ENCODE data around the gene KIF21B. TPM values are rescaled to one million over a fixed set of nuclear protein-coding genes. Genes with fewer than 3 reads are reported as not detected.

The KIF21B gene
- total and polyA plus RNA-seq, 2 of the 4 experiments (the other 2 are of a cell fraction), result 0.36 to 0.55 TPM

DNA sequence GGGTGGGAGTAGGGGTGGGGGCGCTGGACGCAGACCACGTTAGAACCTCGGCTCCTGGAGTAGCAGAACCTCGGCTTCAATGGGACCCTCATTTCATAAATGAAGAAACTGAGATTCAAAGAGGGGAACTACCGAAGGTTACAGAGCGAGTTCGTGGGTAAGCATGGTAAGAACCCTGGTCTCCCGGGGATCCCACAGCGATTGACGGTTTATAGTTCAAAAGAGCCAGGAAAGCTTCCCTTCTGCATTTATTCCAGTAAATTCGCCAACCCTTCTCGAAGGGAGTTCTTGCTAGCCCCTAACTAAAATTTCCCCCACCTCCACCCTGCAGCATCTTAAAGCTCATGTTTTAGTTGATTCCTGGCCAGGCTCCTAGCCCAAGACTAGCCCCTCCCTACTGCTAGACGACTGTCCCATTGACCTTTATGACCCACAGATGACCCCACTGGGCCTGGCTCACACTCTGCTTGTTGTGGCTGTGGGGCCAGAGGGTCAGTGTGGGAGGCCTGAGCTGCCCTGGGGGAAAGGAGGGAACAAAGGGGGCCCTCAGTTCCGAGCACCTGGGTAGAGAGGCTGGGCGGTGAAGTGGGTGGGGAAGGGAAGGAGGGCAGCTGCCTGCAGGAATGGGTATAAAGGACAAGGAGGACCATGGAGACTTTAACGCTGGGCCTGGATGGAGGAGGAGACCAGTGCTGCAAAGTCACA is 558 bp upstream of the KIF21B start:
- Histone ChIP-seq H4K5ac (ENCODE audit: low read depth, low read length) (no peak overlapping the region), H2BK20ac (ENCODE audit: low read depth, low read length) (no peak overlapping the region), H3K14ac (replicated peaks; ENCODE audit: low read depth, low read length) (no peak overlapping the region), H3K4ac (ENCODE audit: low read depth, low read length) (no peak overlapping the region), H3K9me3 (ENCODE audit: control insufficient read depth, insufficient read depth, low read length) (no peaks in the 10 kb centered on the region), H2AFZ (replicated peaks; ENCODE audit: low read length, poor library complexity) (no peak overlapping the region), H3K4me3 (ENCODE audit: insufficient read depth, low read depth, low read length) (no peak overlapping the region), H3K27me3 (ENCODE audit: control insufficient read depth, insufficient read depth, low read length) (peaks cover 11% of the 10 kb centered on the region), H3K79me1 (ENCODE audit: low read depth in 1 of 2, low read length in 2 of 2) (no peaks in the 10 kb centered on the region), H3K9ac (ENCODE audit: low read depth, low read length) (no peak overlapping the region), H3K4me1 (ENCODE audit: control insufficient read depth, insufficient read depth, low read length) (peaks cover 5% of the 10 kb centered on the region), H3K4me2 (ENCODE audit: low read depth, low read length) (no peak overlapping the region), H3K56ac (ENCODE audit: extremely low read depth, insufficient read depth, low read length) (no peak overlapping the region), H2BK5ac (ENCODE audit: low read depth, low read length, poor library complexity, severe bottlenecking) (no peak overlapping the region), H4K8ac (ENCODE audit: low read depth in 2 of 2, low read length in 2 of 2) (no peak overlapping the region), H4K91ac (ENCODE audit: insufficient read depth, low read depth, low read length) (no peak overlapping the region), H3K9me1 (ENCODE audit: insufficient read depth, low read length) (peaks cover 3% of the 10 kb centered on the region; the same call in 1 of the 2 replicates), H3K18ac (ENCODE audit: low read depth, low read length) (no peak overlapping the region), H2BK15ac (ENCODE audit: low read depth, low read length) (no peak overlapping the region), H4K20me1 (ENCODE audit: insufficient read depth, low read length) (no peaks in the 10 kb centered on the region; the same call in 1 of the 2 replicates), H3K27ac (ENCODE audit: insufficient read depth, low read length) (no peak overlapping the region), H3K23ac (ENCODE audit: low read depth, low read length) (no peak overlapping the region), H2AK9ac (replicated peaks; ENCODE audit: low read depth, low read length, poor library complexity) (peak overlapping the region; percentile 47), H2AK5ac (ENCODE audit: low read depth, low read length) (no peak overlapping the region), H2BK120ac (ENCODE audit: low read depth, low read length) (no peak overlapping the region), H3K36me3 (ENCODE audit: control insufficient read depth, insufficient read depth, low read length) (no peaks in the 10 kb centered on the region)
- POLR2A ChIA-PET (ENCODE audit: unreplicated experiment), result no interaction called here
- in situ Hi-C loops (cut with MboI; ENCODE audit: low sequenced_read_pairs) (no loop called here), intact Hi-C loops (cut with micrococcal nuclease) (loop anchor here (10.0 kb wide), 1 partner anchor 139 kb away; no protein-coding TSS in a partner anchor), dilution Hi-C loops (cut with HindIII; ENCODE audit: low sequenced_read_pairs, unreplicated experiment) (no loop called here)
- TF ChIP-seq, protein P1, sequence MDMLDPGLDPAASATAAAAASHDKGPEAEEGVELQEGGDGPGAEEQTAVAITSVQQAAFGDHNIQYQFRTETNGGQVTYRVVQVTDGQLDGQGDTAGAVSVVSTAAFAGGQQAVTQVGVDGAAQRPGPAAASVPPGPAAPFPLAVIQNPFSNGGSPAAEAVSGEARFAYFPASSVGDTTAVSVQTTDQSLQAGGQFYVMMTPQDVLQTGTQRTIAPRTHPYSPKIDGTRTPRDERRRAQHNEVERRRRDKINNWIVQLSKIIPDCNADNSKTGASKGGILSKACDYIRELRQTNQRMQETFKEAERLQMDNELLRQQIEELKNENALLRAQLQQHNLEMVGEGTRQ (IDR thresholded peaks at IDR 0.05; ENCODE audit: low read depth, low read length), result no peak
- TF ChIP-seq FOS (IDR thresholded peaks at IDR 0.05; ENCODE audit: low read depth, low read length), result no peak
- no peak for TF ChIP-seq CHD1 (IDR thresholded peaks at IDR 0.05; ENCODE audit: low read depth, low read length)
- TF ChIP-seq, protein P2, sequence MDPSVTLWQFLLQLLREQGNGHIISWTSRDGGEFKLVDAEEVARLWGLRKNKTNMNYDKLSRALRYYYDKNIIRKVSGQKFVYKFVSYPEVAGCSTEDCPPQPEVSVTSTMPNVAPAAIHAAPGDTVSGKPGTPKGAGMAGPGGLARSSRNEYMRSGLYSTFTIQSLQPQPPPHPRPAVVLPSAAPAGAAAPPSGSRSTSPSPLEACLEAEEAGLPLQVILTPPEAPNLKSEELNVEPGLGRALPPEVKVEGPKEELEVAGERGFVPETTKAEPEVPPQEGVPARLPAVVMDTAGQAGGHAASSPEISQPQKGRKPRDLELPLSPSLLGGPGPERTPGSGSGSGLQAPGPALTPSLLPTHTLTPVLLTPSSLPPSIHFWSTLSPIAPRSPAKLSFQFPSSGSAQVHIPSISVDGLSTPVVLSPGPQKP (IDR thresholded peaks at IDR 0.05; ENCODE audit: borderline replicate concordance, low read depth, low read length), result no peak
- no peak for TF ChIP-seq RAD21 (IDR thresholded peaks at IDR 0.05; ENCODE audit: low read length)
- no peak for TF ChIP-seq SMC3 (IDR thresholded peaks at IDR 0.05; ENCODE audit: low read depth, low read length)
- TF ChIP-seq MAZ (IDR thresholded peaks at IDR 0.05; ENCODE audit: borderline replicate concordance, low read depth, low read length), result no peak
- no peak for TF ChIP-seq MXI1 (IDR thresholded peaks at IDR 0.05; ENCODE audit: borderline replicate concordance, low read depth, low read length)
- TF ChIP-seq CEBPB (IDR thresholded peaks at IDR 0.05; ENCODE audit: low read depth, low read length), result no peak
- no peak for TF ChIP-seq MAFK (IDR thresholded peaks at IDR 0.05; ENCODE audit: low read depth, low read length)
- TF ChIP-seq NFE2L2 (IDR thresholded peaks at IDR 0.05; ENCODE audit: low read depth, low read length), result no peak
- no peak for TF ChIP-seq RFX5 (IDR thresholded peaks at IDR 0.05; ENCODE audit: low read depth, low read length)
- TF ChIP-seq, protein P3, sequence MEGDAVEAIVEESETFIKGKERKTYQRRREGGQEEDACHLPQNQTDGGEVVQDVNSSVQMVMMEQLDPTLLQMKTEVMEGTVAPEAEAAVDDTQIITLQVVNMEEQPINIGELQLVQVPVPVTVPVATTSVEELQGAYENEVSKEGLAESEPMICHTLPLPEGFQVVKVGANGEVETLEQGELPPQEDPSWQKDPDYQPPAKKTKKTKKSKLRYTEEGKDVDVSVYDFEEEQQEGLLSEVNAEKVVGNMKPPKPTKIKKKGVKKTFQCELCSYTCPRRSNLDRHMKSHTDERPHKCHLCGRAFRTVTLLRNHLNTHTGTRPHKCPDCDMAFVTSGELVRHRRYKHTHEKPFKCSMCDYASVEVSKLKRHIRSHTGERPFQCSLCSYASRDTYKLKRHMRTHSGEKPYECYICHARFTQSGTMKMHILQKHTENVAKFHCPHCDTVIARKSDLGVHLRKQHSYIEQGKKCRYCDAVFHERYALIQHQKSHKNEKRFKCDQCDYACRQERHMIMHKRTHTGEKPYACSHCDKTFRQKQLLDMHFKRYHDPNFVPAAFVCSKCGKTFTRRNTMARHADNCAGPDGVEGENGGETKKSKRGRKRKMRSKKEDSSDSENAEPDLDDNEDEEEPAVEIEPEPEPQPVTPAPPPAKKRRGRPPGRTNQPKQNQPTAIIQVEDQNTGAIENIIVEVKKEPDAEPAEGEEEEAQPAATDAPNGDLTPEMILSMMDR (conservative IDR thresholded peaks at IDR 0.05; ENCODE audit: low read depth, low read length), result no peak
- no peak for TF ChIP-seq POLR2A (IDR thresholded peaks at IDR 0.05; ENCODE audit: low read depth, low read length)
- ATAC-seq (ENCODE audit: low read depth), result no peak
- CTCF ChIA-PET, result no interaction called here
- BruUV-seq (replicated peaks), result no TSS peak
- no peak for DNase-seq
- 37% methylated on average over 12 of the region's 17 CpGs; no CpG with 5 or more reads in 1 of the 2 experiments for WGBS, 2 experiments (ENCODE audit: extremely low coverage in 2 of 2, insufficient read length in 1 of 2)

All from IMR-90 (cell line).